GM12878 (cell line): ENCODE data around the gene RAD52. TPM values are rescaled to one million over a fixed set of nuclear protein-coding genes. Genes with fewer than 3 reads are reported as not detected.
A peak's percentile ranks its signal among the peaks of the same experiment; 100 is the strongest.

Source experiments
- ATAC-seq: fragments of 200-7000 bp; cut with Tn5 transposase; 3 replicates; pipeline ENCODE4 v1.9.1; 2020; ENCODE audit warnings: mild to moderate bottlenecking, moderate library complexity
- BruUV-seq: library from RNA; stranded (reverse); fragments of 400-500 nt; replicated peaks from 2 replicates; lab custom pipeline; 2021; lab: Mats Ljungman, UMichigan
- CTCF ChIA-PET: fragments of 300-600 bp; sonication (Branson Sonifier 250); formaldehyde crosslinking; extraction: SDS; loops from one replicate; lab custom pipeline; 2021; ENCODE audit warnings: inconsistent platforms; lab: Yijun Ruan, JAX
- POLR2A ChIA-PET: fragments of 350-600 bp; formaldehyde crosslinking; extraction: SDS; loops from one replicate; lab custom pipeline; 2021; ENCODE audit warnings: inconsistent platforms; lab: Charles Lee
- RAD21 ChIA-PET: fragments of 300-600 bp; sonication (Branson Sonifier 250); formaldehyde crosslinking; loops from one replicate; lab custom pipeline; 2023; ENCODE audit warnings: antibody characterized with exemption; ENCODE audit not compliant: unreplicated experiment; lab: Charles Lee
- SMC1A ChIA-PET: fragments of 300-600 bp; sonication (Branson Sonifier 250); formaldehyde crosslinking; loops from one replicate; lab custom pipeline; 2023; ENCODE audit not compliant: unreplicated experiment, uncharacterized antibody; lab: Charles Lee
- DNase-seq: peaks from one replicate; pipeline ENCODE4 v3.0.0-alpha.2; 2011; ENCODE audit warnings: low read depth, low spot score
- FAIRE-seq: peaks from 3 replicates; lab custom pipeline; 2011; peaks lifted over from hg19 to GRCh38; lab: Jason Lieb, UNC
- H2AFZ ChIP-seq: 2 replicates; pipeline ENCODE4 v1.6.0; 2011; ENCODE audit warnings: low read depth, low read length, control low read depth; ENCODE audit not compliant: control insufficient read depth
- H3K27ac ChIP-seq: 2 replicates; pipeline ENCODE4 v1.5.1; 2011; ENCODE audit warnings: control low read depth; ENCODE audit not compliant: control insufficient read depth, insufficient read depth
- H3K27me3 ChIP-seq, 2 experiments: replicated peaks in 1 of 2; 2 replicates each; pipeline versions ENCODE4 v1.6.0 to v1.6.1; 2011; ENCODE audit warnings: low read length in 1 of 2; ENCODE audit not compliant: control insufficient read depth in 2 of 2, insufficient read depth in 2 of 2
- H3K36me3 ChIP-seq, 2 experiments: 2 replicates each; pipeline ENCODE4 v1.5.1; 2011; ENCODE audit warnings: low read length in 1 of 2; ENCODE audit not compliant: control insufficient read depth in 2 of 2, insufficient read depth in 2 of 2
- H3K4me1 ChIP-seq: 2 replicates; pipeline ENCODE4 v1.6.1; 2011; ENCODE audit warnings: mild to moderate bottlenecking, low read length, moderate library complexity, mixed read lengths; ENCODE audit not compliant: control insufficient read depth, insufficient read depth
- H3K4me2 ChIP-seq: 2 replicates; pipeline ENCODE4 v1.6.0; 2011; ENCODE audit warnings: control low read depth; ENCODE audit not compliant: control insufficient read depth, insufficient read depth
- H3K4me3 ChIP-seq: fragments of 200-600 bp; sonication (generic); 2 replicates; pipeline ENCODE4 v1.5.1; 2016
- H3K79me2 ChIP-seq: 2 replicates; pipeline ENCODE4 v1.6.0; 2011; ENCODE audit warnings: low read length; ENCODE audit not compliant: control insufficient read depth, insufficient read depth
- H3K9ac ChIP-seq: 2 replicates; pipeline ENCODE4 v1.8.0; 2011; ENCODE audit warnings: low read length, control low read depth, mixed read lengths; ENCODE audit not compliant: control insufficient read depth, insufficient read depth
- H3K9me3 ChIP-seq: replicated peaks from 3 replicates; pipeline ENCODE4 v1.5.1; 2011; ENCODE audit warnings: mild to moderate bottlenecking, low read length; ENCODE audit not compliant: control insufficient read depth, insufficient read depth
- H4K20me1 ChIP-seq: 2 replicates; pipeline ENCODE4 v1.6.0; 2011; ENCODE audit not compliant: control insufficient read depth, insufficient read depth
- ELK1 ChIP-seq: IDR thresholded peaks from 2 replicates; pipeline ENCODE4 v1.6.1; 2012; ENCODE audit warnings: low read depth, low read length, improper control_type of control experiment
- JUNB ChIP-seq: IDR thresholded peaks from 2 replicates; pipeline ENCODE4 v1.6.1; 2016; ENCODE audit warnings: antibody characterized with exemption, mild to moderate bottlenecking
- NFXL1 ChIP-seq: fragments of 450-650 bp; IDR thresholded peaks from 2 replicates; pipeline ENCODE4 v1.6.1; 2017; ENCODE audit warnings: antibody characterized with exemption, mild to moderate bottlenecking, borderline replicate concordance
- SPI1 ChIP-seq: IDR thresholded peaks from 2 replicates; pipeline ENCODE4 v1.6.1; 2011; ENCODE audit warnings: low read depth, mild to moderate bottlenecking, low read length, moderate library complexity, borderline replicate concordance; ENCODE audit not compliant: insufficient read depth
- WGBS: methylation state at CpG from one replicate; pipeline ENCODE4 v1.1.6; 2016; ENCODE audit warnings: low lambda C conversion rate; ENCODE audit not compliant: insufficient replicate concordance, insufficient coverage; ENCODE audit errors: missing lambda C conversion rate; 5-methylcytosine and 5-hydroxymethylcytosine counted together
- in situ Hi-C: fragments of 300-500 bp; cut with MboI; formaldehyde crosslinking; loops from 9 replicates; pipeline ENCODE4 v1.14.3; 2018; ENCODE audit warnings: mixed read lengths
- intact Hi-C: fragments of 100-400 bp; cut with micrococcal nuclease; formaldehyde crosslinking; loops from one replicate; pipeline ENCODE4 v1.14.2; 2022; ENCODE audit not compliant: unreplicated experiment
- polyA plus RNA-seq, 11 experiments: library from polyadenylated mRNA; depleted of rRNA in 4 of 11; unstranded in 6 of 11; stranded (reverse) in 5 of 11; fragments of >200 nt; fragmentation: Nextera tagmentation in 4 of 11; fragmentation: Illumina TruSeq in 1 of 11; extraction: Ambion mirVana in 4 of 11; extraction: Trizol in 1 of 11; gene quantifications; 1 replicate in 1 of 11; 2 replicates in 10 of 11; pipeline versions ENCODE4 v1.2.1 to v1.2.3, GENCODE V29; 2011 to 2016; ENCODE audit warnings: inconsistent platforms in 2 of 11, missing spikeins in 2 of 11, low read depth in 1 of 11
- total RNA-seq, 4 experiments: library from RNA; depleted of rRNA in 3 of 4; stranded (reverse); fragments of >200 nt in 3 of 4; fragmentation: Illumina TruSeq in 1 of 4; extraction: Trizol in 1 of 4; gene quantifications; 2 replicates each; pipeline versions ENCODE4 v1.2.1 to v1.2.3, GENCODE V29; 2013 to 2021
- TF ChIP-seq, protein P1 (sequence below): fragments of 450-650 bp; IDR thresholded peaks from 2 replicates; pipeline ENCODE4 v1.6.1; 2014; ENCODE audit warnings: mild to moderate bottlenecking

RAD52 gene
- total and polyA plus RNA-seq, 10 of the 15 experiments (the other 5 are each of a cell fraction or from before 2014, with no cell fraction given): 2.0 to 15.7 (median 8.9) TPM

DNA sequence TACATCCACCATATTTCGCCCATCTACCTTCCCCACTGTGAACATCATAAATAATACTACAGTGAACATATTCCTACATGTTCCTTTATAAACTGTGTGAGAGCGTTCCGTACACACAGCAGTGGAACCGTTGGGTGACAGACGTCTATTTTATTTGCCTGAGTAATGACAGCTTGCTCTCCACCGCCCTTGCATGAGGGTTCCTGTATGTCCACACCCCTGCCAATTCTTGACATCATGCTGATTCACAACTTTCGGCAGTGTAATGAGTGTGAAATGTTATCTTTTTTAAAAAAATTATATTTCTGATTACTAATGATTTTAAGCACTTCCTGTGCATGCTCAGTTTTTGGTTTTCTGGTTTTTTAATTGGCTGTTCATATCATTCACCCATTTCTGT is 4.3 kb upstream of the RAD52 start:
- peaks cover 4% of the 10 kb centered on the region; the same call in 1 of the 2 replicates for H3K4me1 ChIP-seq
- FAIRE-seq (no peak), DNase-seq (no peak), ATAC-seq (no peak)
- H3K27ac ChIP-seq: no peak overlapping the region
- WGBS: 44% methylated on average over 7 of the region's 7 CpGs
- H3K27me3 ChIP-seq: no peaks in the 10 kb centered on the region
- in situ Hi-C loops (no loop called here), intact Hi-C loops (loop anchor here (5.0 kb wide), 1 partner anchor 129 kb away; no protein-coding TSS in a partner anchor)
- no peaks in the 10 kb centered on the region for H3K9me3 ChIP-seq
- ChIA-PET RAD21 (interaction anchor here (1.2 kb wide), 1 partner anchor 139 kb away, joined by 5 read pairs; no protein-coding TSS in a partner anchor), SMC1A (no interaction called here), CTCF (interaction anchor here (0.6 to 0.8 kb wide), 3 partner anchors 40 to 629 kb away, joined by 3 to 4 read pairs (median 3); no protein-coding TSS in a partner anchor), POLR2A (interaction anchor here (1.3 kb wide), 1 partner anchor 144 kb away, joined by 3 read pairs; no protein-coding TSS in a partner anchor)
- H3K4me2 ChIP-seq: no peak overlapping the region
- no peak overlapping the region for H3K9ac ChIP-seq
- no peaks in the 10 kb centered on the region for H4K20me1 ChIP-seq
- no peak overlapping the region for H2AFZ ChIP-seq
- no peak overlapping the region for H3K4me3 ChIP-seq
- 0 out of 2 replicates have a peak, but pooled peaks have one; percentile 9 for TF ChIP-seq JUNB
- TF ChIP-seq, protein P1, sequence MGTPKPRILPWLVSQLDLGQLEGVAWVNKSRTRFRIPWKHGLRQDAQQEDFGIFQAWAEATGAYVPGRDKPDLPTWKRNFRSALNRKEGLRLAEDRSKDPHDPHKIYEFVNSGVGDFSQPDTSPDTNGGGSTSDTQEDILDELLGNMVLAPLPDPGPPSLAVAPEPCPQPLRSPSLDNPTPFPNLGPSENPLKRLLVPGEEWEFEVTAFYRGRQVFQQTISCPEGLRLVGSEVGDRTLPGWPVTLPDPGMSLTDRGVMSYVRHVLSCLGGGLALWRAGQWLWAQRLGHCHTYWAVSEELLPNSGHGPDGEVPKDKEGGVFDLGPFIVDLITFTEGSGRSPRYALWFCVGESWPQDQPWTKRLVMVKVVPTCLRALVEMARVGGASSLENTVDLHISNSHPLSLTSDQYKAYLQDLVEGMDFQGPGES: no peak
- H3K36me3 ChIP-seq: no peaks in the 10 kb centered on the region
- no TSS peak for BruUV-seq
- H3K79me2 ChIP-seq: peaks cover 5% of the 10 kb centered on the region

DNA sequence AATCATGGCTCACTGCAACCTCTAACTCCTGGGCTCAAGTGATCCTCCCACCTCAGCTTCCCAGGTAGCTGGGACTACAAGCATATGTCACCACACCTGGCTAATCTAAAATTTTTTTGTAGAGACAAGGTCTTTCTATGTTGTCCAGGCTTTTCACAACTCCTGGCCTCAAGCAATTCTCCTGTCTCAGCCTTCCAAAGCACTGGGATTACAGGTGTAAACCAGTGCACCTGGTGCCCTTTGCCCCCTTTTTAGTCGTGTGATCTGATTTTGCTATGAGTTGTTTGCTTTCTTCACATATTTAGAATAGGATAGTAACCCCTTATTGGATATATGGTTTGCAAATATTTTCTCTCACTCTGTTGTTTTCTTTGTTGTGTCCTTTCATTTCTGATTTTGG is 1.7 kb upstream of the RAD52 start:
- H2AFZ ChIP-seq: no peak overlapping the region
- H3K4me2 ChIP-seq: no peak overlapping the region
- WGBS: 48% methylated on average over 1 of the region's 1 CpG
- TF ChIP-seq ELK1 (no peak), SPI1 (no peak), NFXL1 (no peak)
- H3K27ac ChIP-seq: no peak overlapping the region
- no peaks in the 10 kb centered on the region for H3K27me3 ChIP-seq
- H3K9me3 ChIP-seq: no peaks in the 10 kb centered on the region
- no peaks in the 10 kb centered on the region for H3K36me3 ChIP-seq
- no peak for FAIRE-seq
- in situ Hi-C loops (no loop called here), intact Hi-C loops (loop anchor here (5.0 kb wide), 1 partner anchor 131 kb away; no protein-coding TSS in a partner anchor)
- CTCF ChIA-PET: interaction anchor here (0.6 to 3.1 kb wide), 11 partner anchors 25 to 632 kb away, joined by 3 to 10 read pairs (median 4); no protein-coding TSS in a partner anchor
- BruUV-seq: no TSS peak
- RAD21 ChIA-PET: interaction anchor here (0.6 to 1.9 kb wide), 5 partner anchors 39 to 200 kb away, joined by 4 to 7 read pairs (median 4); partner anchors contain the start of gene ERC1
- H3K4me3 ChIP-seq: no peak overlapping the region
- no peaks in the 10 kb centered on the region for H4K20me1 ChIP-seq
- POLR2A ChIA-PET: no interaction called here
- ATAC-seq: no peak
- H3K4me1 ChIP-seq: peaks cover 6% of the 10 kb centered on the region; the same call in 1 of the 2 replicates
- H3K79me2 ChIP-seq: peaks cover 29% of the 10 kb centered on the region
- DNase-seq: no peak
- SMC1A ChIA-PET: interaction anchor here (0.9 to 1.9 kb wide), 4 partner anchors 39 to 375 kb away, joined by 3 to 14 read pairs (median 5); no protein-coding TSS in a partner anchor
- no peak overlapping the region for H3K9ac ChIP-seq
